GM23338 (cell line): ENCODE data around the gene MEGF11. TPM values are rescaled to one million over a fixed set of nuclear protein-coding genes. Genes with fewer than 3 reads are reported as not detected.

Source experiments
- ATAC-seq: fragments of 200-7000 bp; cut with Tn5 transposase; 3 replicates; pipeline ENCODE4 v1.9.1; 2020
- DNase-seq: peaks from one replicate; pipeline ENCODE4 v3.0.0-alpha.2; 2015; ENCODE audit warnings: low spot score
- H2AFZ ChIP-seq: fragments of 200-600 bp; sonication (generic); 2 replicates; pipeline ENCODE4 v1.8.0; 2016; ENCODE audit warnings: antibody characterized with exemption, mild to moderate bottlenecking, moderate library complexity
- H3F3A ChIP-seq: fragments of 200-600 bp; sonication (generic); replicated peaks from 2 replicates; pipeline ENCODE4 v1.8.0; 2017; ENCODE audit warnings: antibody characterized with exemption, mixed run types, low read depth
- H3K27ac ChIP-seq: fragments of 200-600 bp; sonication (generic); 2 replicates; pipeline ENCODE4 v1.6.1; 2016; ENCODE audit warnings: low read depth
- H3K27me3 ChIP-seq: fragments of 200-600 bp; sonication (generic); 2 replicates; pipeline ENCODE4 v1.8.0; 2016; ENCODE audit warnings: mild to moderate bottlenecking, mixed run types, moderate library complexity; ENCODE audit not compliant: insufficient read depth
- H3K36me3 ChIP-seq: fragments of 200-600 bp; sonication (generic); 2 replicates; pipeline ENCODE4 v1.8.0; 2016; ENCODE audit warnings: mild to moderate bottlenecking; ENCODE audit not compliant: insufficient read depth
- H3K4me1 ChIP-seq: fragments of 200-600 bp; sonication (generic); 2 replicates; pipeline ENCODE4 v1.8.0; 2016; ENCODE audit warnings: mild to moderate bottlenecking, moderate library complexity; ENCODE audit not compliant: insufficient read depth
- H3K4me2 ChIP-seq: fragments of 200-600 bp; sonication (generic); 2 replicates; pipeline ENCODE4 v1.7.1; 2017; ENCODE audit warnings: mixed run types
- H3K4me3 ChIP-seq: fragments of 200-600 bp; sonication (generic); 2 replicates; pipeline ENCODE4 v1.6.1; 2016; ENCODE audit warnings: mixed run types
- H3K79me2 ChIP-seq: fragments of 200-600 bp; sonication (generic); replicated peaks from 2 replicates; pipeline ENCODE4 v1.8.0; 2017; ENCODE audit warnings: mild to moderate bottlenecking; ENCODE audit not compliant: insufficient read depth
- H3K9me2 ChIP-seq: fragments of 200-600 bp; sonication (generic); 2 replicates; pipeline ENCODE4 v1.8.0; 2017; ENCODE audit not compliant: insufficient read depth
- H4K20me1 ChIP-seq: fragments of 200-600 bp; sonication (generic); replicated peaks from 2 replicates; pipeline ENCODE4 v1.8.0; 2017; ENCODE audit warnings: mild to moderate bottlenecking; ENCODE audit not compliant: insufficient read depth
- H3K27ac Mint-ChIP-seq: 2 replicates; pipeline ENCODE4 v1.8.0; 2020; ENCODE audit warnings: inconsistent platforms, mild to moderate bottlenecking, moderate library complexity, mixed read lengths
- H3K27me3 Mint-ChIP-seq: 3 replicates; pipeline ENCODE4 v1.8.0; 2022; ENCODE audit warnings: low read depth, mild to moderate bottlenecking, moderate library complexity, mixed read lengths, inconsistent platforms; ENCODE audit not compliant: insufficient read depth, poor library complexity
- H3K36me3 Mint-ChIP-seq: 3 replicates; pipeline ENCODE4 v1.8.0; 2021; ENCODE audit warnings: low read depth, mild to moderate bottlenecking, inconsistent platforms, moderate library complexity, mixed read lengths
- H3K4me1 Mint-ChIP-seq: 3 replicates; pipeline ENCODE4 v1.8.0; 2020; ENCODE audit warnings: mild to moderate bottlenecking, inconsistent platforms, mixed read lengths
- H3K4me3 Mint-ChIP-seq: 3 replicates; pipeline ENCODE4 v1.8.0; 2021; ENCODE audit warnings: moderate library complexity, mild to moderate bottlenecking, inconsistent platforms, mixed read lengths
- H3K9me3 Mint-ChIP-seq: 3 replicates; pipeline ENCODE4 v1.8.0; 2020; ENCODE audit warnings: moderate library complexity, mild to moderate bottlenecking, inconsistent platforms, mixed read lengths
- CREB1 ChIP-seq: fragments of 250-450 bp; sonication (Bioruptor Pico); IDR thresholded peaks from 2 replicates; pipeline ENCODE4 v1.5.0; 2020; ENCODE audit warnings: low read depth, mild to moderate bottlenecking, moderate library complexity
- EZH2phosphoT487 ChIP-seq: fragments of 200-600 bp; sonication (generic); IDR thresholded peaks from one replicate; pipeline ENCODE4 v1.8.1; 2018; ENCODE audit warnings: antibody characterized with exemption; ENCODE audit not compliant: unreplicated experiment
- JUNB ChIP-seq: IDR thresholded peaks from one replicate; pipeline ENCODE4 v1.6.1; 2016; ENCODE audit warnings: antibody characterized with exemption; ENCODE audit not compliant: unreplicated experiment
- NANOG ChIP-seq: IDR thresholded peaks from 2 replicates; pipeline ENCODE4 v1.6.1; 2016; ENCODE audit warnings: antibody characterized with exemption, borderline replicate concordance
- POLR2AphosphoS5 ChIP-seq: IDR thresholded peaks from 2 replicates; pipeline ENCODE4 v1.6.1; 2016; ENCODE audit warnings: antibody characterized with exemption, low read depth
- ZNF114 ChIP-seq: fragments of 250-450 bp; sonication (Bioruptor Pico); IDR thresholded peaks from 2 replicates; pipeline ENCODE4 v1.5.0; 2020; ENCODE audit warnings: mild to moderate bottlenecking, moderate library complexity
- ZNF331 ChIP-seq: fragments of 250-450 bp; sonication (Bioruptor Pico); IDR thresholded peaks from 2 replicates; pipeline ENCODE4 v1.5.0; 2020; ENCODE audit warnings: low read depth, mild to moderate bottlenecking, moderate library complexity
- polyA plus RNA-seq: library from polyadenylated mRNA; unstranded; fragments of >200 nt; fragmentation: Nextera tagmentation; extraction: Ambion mirVana; gene quantifications from 2 replicates; pipeline ENCODE4 v1.2.1, GENCODE V29; 2016
- total RNA-seq: library from RNA; depleted of rRNA; stranded (reverse); fragments of >200 nt; shearing (Covaris generic); gene quantifications from 2 replicates; pipeline ENCODE4 v1.2.3, GENCODE V29; 2014
- TF ChIP-seq, protein P1 (sequence below): IDR thresholded peaks from 2 replicates; pipeline ENCODE4 v1.6.1; 2016; ENCODE audit warnings: antibody characterized with exemption
- TF ChIP-seq, protein P2 (sequence below), 2 experiments: fragments of 200-600 bp in 1 of 2; sonication (generic) in 1 of 2; conservative IDR thresholded peaks; 2 replicates each; pipeline versions ENCODE4 v1.5.1 to v1.6.1; 2016 to 2017; ENCODE audit warnings: antibody characterized with exemption in 2 of 2, low read depth in 2 of 2, mild to moderate bottlenecking in 2 of 2, moderate library complexity in 1 of 2
- TF ChIP-seq, protein P3 (sequence below): fragments of 250-450 bp; sonication (Bioruptor Pico); IDR thresholded peaks from 2 replicates; pipeline ENCODE4 v1.5.0; 2020; ENCODE audit warnings: mild to moderate bottlenecking, moderate library complexity

The MEGF11 gene
- total and polyA plus RNA-seq, 2 experiments from 2014 or later = 1.3 to 1.9 TPM

DNA sequence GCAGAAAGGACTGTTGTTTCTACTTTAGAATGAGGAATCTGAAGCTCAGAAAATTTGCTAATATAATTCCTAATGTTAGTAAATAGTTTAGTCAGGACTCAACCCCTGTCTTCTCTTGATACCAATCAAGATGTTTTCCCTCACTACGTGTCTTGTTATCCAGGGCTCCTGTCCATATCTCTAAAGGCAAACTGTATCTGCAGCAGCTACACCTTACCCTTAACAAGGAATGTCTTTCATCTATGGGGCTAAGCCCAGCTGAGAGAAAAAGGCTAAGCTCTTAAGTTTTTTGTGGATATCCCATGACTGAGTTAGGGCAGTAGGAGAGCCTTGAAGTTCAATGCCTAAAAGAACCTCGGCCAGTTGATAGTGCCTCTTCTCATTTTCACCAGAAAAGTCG lies 351.7 kb downstream of the MEGF11 start:
- Histone ChIP-seq H3K36me3 (peaks cover 10% of the 10 kb centered on the region), H3K27me3 (no peaks in the 10 kb centered on the region), H2AFZ (no peak overlapping the region), H3K4me1 (no peaks in the 10 kb centered on the region; the same call in 1 of the 2 replicates), H3K27ac (no peak overlapping the region), H3K4me3 (no peak overlapping the region), H3K4me2 (no peak overlapping the region), H3F3A (no peaks in the 10 kb centered on the region), H3K79me2 (no peaks in the 10 kb centered on the region), H4K20me1 (peaks cover 18% of the 10 kb centered on the region), H3K9me2 (no peaks in the 10 kb centered on the region)
- Mint-ChIP-seq H3K27ac (peak overlapping the region; percentile 20; the same call in 1 of the 2 replicates), H3K4me1 (peaks cover 39% of the 10 kb centered on the region), H3K9me3 (no peaks in the 10 kb centered on the region), H3K36me3 (peaks cover 15% of the 10 kb centered on the region; the same call in 2 of the 3 replicates), H3K27me3 (no peaks in the 10 kb centered on the region), H3K4me3 (no peak overlapping the region)
- TF ChIP-seq, protein P1, sequence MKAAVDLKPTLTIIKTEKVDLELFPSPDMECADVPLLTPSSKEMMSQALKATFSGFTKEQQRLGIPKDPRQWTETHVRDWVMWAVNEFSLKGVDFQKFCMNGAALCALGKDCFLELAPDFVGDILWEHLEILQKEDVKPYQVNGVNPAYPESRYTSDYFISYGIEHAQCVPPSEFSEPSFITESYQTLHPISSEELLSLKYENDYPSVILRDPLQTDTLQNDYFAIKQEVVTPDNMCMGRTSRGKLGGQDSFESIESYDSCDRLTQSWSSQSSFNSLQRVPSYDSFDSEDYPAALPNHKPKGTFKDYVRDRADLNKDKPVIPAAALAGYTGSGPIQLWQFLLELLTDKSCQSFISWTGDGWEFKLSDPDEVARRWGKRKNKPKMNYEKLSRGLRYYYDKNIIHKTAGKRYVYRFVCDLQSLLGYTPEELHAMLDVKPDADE = no peak
- TF ChIP-seq ZNF331 (CRISPR knock-in tag) (no peak), CREB1 (CRISPR knock-in tag) (no peak), EZH2phosphoT487 (no peak), POLR2AphosphoS5 (no peak), JUNB (no peak), ZNF114 (CRISPR knock-in tag) (no peak), NANOG (no peak)
- TF ChIP-seq, protein P2, sequence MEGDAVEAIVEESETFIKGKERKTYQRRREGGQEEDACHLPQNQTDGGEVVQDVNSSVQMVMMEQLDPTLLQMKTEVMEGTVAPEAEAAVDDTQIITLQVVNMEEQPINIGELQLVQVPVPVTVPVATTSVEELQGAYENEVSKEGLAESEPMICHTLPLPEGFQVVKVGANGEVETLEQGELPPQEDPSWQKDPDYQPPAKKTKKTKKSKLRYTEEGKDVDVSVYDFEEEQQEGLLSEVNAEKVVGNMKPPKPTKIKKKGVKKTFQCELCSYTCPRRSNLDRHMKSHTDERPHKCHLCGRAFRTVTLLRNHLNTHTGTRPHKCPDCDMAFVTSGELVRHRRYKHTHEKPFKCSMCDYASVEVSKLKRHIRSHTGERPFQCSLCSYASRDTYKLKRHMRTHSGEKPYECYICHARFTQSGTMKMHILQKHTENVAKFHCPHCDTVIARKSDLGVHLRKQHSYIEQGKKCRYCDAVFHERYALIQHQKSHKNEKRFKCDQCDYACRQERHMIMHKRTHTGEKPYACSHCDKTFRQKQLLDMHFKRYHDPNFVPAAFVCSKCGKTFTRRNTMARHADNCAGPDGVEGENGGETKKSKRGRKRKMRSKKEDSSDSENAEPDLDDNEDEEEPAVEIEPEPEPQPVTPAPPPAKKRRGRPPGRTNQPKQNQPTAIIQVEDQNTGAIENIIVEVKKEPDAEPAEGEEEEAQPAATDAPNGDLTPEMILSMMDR (conservative IDR thresholded peaks at IDR 0.05; ENCODE audit: low read depth in 2 of 2) = no peak
- TF ChIP-seq, protein P3, sequence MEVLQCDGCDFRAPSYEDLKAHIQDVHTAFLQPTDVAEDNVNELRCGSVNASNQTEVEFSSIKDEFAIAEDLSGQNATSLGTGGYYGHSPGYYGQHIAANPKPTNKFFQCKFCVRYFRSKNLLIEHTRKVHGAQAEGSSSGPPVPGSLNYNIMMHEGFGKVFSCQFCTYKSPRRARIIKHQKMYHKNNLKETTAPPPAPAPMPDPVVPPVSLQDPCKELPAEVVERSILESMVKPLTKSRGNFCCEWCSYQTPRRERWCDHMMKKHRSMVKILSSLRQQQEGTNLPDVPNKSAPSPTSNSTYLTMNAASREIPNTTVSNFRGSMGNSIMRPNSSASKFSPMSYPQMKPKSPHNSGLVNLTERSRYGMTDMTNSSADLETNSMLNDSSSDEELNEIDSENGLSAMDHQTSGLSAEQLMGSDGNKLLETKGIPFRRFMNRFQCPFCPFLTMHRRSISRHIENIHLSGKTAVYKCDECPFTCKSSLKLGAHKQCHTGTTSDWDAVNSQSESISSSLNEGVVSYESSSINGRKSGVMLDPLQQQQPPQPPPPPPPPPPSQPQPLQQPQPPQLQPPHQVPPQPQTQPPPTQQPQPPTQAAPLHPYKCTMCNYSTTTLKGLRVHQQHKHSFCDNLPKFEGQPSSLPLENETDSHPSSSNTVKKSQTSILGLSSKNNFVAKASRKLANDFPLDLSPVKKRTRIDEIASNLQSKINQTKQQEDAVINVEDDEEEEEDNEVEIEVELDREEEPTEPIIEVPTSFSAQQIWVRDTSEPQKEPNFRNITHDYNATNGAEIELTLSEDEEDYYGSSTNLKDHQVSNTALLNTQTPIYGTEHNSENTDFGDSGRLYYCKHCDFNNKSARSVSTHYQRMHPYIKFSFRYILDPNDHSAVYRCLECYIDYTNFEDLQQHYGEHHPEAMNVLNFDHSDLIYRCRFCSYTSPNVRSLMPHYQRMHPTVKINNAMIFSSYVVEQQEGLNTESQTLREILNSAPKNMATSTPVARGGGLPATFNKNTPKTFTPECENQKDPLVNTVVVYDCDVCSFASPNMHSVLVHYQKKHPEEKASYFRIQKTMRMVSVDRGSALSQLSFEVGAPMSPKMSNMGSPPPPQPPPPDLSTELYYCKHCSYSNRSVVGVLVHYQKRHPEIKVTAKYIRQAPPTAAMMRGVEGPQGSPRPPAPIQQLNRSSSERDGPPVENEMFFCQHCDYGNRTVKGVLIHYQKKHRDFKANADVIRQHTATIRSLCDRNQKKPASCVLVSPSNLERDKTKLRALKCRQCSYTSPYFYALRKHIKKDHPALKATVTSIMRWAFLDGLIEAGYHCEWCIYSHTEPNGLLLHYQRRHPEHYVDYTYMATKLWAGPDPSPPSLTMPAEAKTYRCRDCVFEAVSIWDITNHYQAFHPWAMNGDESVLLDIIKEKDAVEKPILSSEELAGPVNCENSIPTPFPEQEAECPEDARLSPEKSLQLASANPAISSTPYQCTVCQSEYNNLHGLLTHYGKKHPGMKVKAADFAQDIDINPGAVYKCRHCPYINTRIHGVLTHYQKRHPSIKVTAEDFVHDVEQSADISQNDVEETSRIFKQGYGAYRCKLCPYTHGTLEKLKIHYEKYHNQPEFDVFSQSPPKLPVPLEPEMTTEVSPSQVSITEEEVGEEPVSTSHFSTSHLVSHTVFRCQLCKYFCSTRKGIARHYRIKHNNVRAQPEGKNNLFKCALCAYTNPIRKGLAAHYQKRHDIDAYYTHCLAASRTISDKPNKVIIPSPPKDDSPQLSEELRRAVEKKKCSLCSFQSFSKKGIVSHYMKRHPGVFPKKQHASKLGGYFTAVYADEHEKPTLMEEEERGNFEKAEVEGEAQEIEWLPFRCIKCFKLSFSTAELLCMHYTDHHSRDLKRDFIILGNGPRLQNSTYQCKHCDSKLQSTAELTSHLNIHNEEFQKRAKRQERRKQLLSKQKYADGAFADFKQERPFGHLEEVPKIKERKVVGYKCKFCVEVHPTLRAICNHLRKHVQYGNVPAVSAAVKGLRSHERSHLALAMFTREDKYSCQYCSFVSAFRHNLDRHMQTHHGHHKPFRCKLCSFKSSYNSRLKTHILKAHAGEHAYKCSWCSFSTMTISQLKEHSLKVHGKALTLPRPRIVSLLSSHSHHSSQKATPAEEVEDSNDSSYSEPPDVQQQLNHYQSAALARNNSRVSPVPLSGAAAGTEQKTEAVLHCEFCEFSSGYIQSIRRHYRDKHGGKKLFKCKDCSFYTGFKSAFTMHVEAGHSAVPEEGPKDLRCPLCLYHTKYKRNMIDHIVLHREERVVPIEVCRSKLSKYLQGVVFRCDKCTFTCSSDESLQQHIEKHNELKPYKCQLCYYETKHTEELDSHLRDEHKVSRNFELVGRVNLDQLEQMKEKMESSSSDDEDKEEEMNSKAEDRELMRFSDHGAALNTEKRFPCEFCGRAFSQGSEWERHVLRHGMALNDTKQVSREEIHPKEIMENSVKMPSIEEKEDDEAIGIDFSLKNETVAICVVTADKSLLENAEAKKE (CRISPR knock-in tag) = no peak
- ATAC-seq = no peak
- no peak for DNase-seq
